Panc1 (cell line): ENCODE data around the gene KCTD15.

Experiments
- CTCF ChIP-seq: fragments of 450-650 bp; IDR thresholded peaks from 2 replicates; pipeline ENCODE4 v1.5.1; 2017; ENCODE audit warnings: mild to moderate bottlenecking
- POLR2AphosphoS5 ChIP-seq: IDR thresholded peaks from 2 replicates; pipeline ENCODE4 v1.6.1; 2012; ENCODE audit warnings: mild to moderate bottlenecking, low read depth, low read length, moderate library complexity
- REST ChIP-seq, 2 experiments: IDR thresholded peaks; 2 replicates each; pipeline ENCODE4 v1.6.1; 2011 to 2012; ENCODE audit warnings: low read depth in 2 of 2, control low read depth in 1 of 2, low read length in 1 of 2, mild to moderate bottlenecking in 1 of 2, moderate library complexity in 1 of 2; ENCODE audit not compliant: insufficient read depth in 1 of 2
- TCF7L2 ChIP-seq: IDR thresholded peaks from 2 replicates; pipeline ENCODE4 v1.6.1; 2011; ENCODE audit warnings: mild to moderate bottlenecking, low read depth, low read length, inconsistent platforms

- TF ChIP-seq CTCF: no peak
- TF ChIP-seq POLR2AphosphoS5: no peak
- no peak for TF ChIP-seq REST (IDR thresholded peaks at IDR 0.05; ENCODE audit: insufficient read depth in 1 of 2, low read depth in 2 of 2, low read length in 1 of 2)
- no peak for TF ChIP-seq TCF7L2
Measured at GRCh38 chr19:33845498-33845897, 48.8 kb downstream of the KCTD15 start.
